HG03045 (cell line): ENCODE data around the gene HIP1.
"Not testable (repeated sequence)": the region's sequence is repeated elsewhere in the genome, so short reads cannot be mapped to it uniquely, and the experiment has no call there.

Experiments
- ATAC-seq: cut with Tn5 transposase; IDR thresholded peaks from one replicate; pipeline ENCODE4 v1.9.1; 2021; ENCODE audit warnings: mild to moderate bottlenecking, moderate library complexity; ENCODE audit not compliant: unreplicated experiment

Gene HIP1

GRCh38 chr7:75619636-75620035, 119.1 kb downstream of the HIP1 start:
- no peak for ATAC-seq

GRCh38 chr7:75617634-75618234, 121.0 kb downstream of the HIP1 start:
- no peak for ATAC-seq

GRCh38 chr7:75616421-75617167, 122.1 kb downstream of the HIP1 start:
- ATAC-seq: no peak

GRCh38 chr7:75614401-75614800, 124.3 kb downstream of the HIP1 start:
- no peak for ATAC-seq

GRCh38 chr7:75613351-75613750, 125.4 kb downstream of the HIP1 start:
- no peak for ATAC-seq

- ATAC-seq: no peak
Observed at GRCh38 chr7:75611557-75612178, 127.1 kb downstream of the HIP1 start.

- ATAC-seq: not testable (repeated sequence)
Observed at GRCh38 chr7:75609416-75609815, 129.3 kb downstream of the HIP1 start.

GRCh38 chr7:75608451-75609122, 130.2 kb downstream of the HIP1 start:
- no peak for ATAC-seq

- ATAC-seq: no peak
Observed at GRCh38 chr7:75604408-75604807, 134.3 kb downstream of the HIP1 start.

- ATAC-seq: not testable (repeated sequence)
Observed at GRCh38 chr7:75602831-75603230, 135.9 kb downstream of the HIP1 start.

GRCh38 chr7:75601539-75601938, 137.2 kb downstream of the HIP1 start:
- ATAC-seq: no peak

GRCh38 chr7:75600748-75601147, 138.0 kb downstream of the HIP1 start:
- ATAC-seq: not testable (repeated sequence)

- ATAC-seq: no peak
Observed at GRCh38 chr7:75599244-75599781, 139.4 kb downstream of the HIP1 start.

- ATAC-seq: no peak
Observed at GRCh38 chr7:75596727-75597614, 141.8 kb downstream of the HIP1 start.

- no peak for ATAC-seq
Observed at GRCh38 chr7:75595766-75596165, 143.0 kb downstream of the HIP1 start.

GRCh38 chr7:75593500-75594184, 145.1 kb downstream of the HIP1 start:
- not testable (repeated sequence) for ATAC-seq

- ATAC-seq: no peak
Observed at GRCh38 chr7:75591467-75592255, 147.1 kb downstream of the HIP1 start.

GRCh38 chr7:75590373-75591005, 148.3 kb downstream of the HIP1 start:
- ATAC-seq: no peak
